ENCODE data around the gene ANGPTL8. TPM values are rescaled to one million over a fixed set of nuclear protein-coding genes. Genes with fewer than 3 reads are reported as not detected.

Gene ANGPTL8
- total and polyA plus RNA-seq, 2 experiments from 2014 or later = not detected

DNA sequence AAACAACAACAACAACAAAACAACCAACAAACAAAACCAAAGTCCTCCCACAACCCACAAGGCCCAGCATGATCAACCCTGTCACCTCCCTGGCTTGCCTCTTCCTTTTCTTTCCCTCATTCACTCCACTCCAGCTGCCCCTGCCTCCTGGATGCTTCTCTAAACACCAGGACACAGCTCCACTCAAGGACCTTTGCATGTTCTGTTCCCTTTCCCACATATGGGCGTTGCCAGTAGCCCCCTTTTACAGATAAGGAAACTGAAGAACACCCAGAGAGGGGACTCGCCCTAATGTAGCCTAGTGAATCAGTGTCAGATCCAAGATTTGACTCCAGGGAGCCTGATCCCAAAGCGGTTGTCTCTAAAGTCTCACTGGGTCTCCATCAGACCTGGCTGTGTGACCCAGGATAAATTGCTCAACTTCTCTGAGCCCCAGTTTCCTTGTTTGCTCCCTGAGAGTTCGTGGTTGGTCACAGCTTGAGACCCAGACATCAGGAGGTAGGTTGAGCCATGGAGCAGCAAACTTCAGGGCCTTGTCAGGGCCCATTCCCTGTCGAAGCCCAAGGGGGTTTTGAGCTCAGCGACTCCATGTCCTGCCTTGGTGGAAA, 25.9 kb downstream of the ANGPTL8 start:
- DNase-seq (ENCODE audit: low spot score) (no peak), ATAC-seq (no peak)
- H3K4me1 Mint-ChIP-seq = peaks cover 18% of the 10 kb centered on the region
- TF ChIP-seq, protein P1, sequence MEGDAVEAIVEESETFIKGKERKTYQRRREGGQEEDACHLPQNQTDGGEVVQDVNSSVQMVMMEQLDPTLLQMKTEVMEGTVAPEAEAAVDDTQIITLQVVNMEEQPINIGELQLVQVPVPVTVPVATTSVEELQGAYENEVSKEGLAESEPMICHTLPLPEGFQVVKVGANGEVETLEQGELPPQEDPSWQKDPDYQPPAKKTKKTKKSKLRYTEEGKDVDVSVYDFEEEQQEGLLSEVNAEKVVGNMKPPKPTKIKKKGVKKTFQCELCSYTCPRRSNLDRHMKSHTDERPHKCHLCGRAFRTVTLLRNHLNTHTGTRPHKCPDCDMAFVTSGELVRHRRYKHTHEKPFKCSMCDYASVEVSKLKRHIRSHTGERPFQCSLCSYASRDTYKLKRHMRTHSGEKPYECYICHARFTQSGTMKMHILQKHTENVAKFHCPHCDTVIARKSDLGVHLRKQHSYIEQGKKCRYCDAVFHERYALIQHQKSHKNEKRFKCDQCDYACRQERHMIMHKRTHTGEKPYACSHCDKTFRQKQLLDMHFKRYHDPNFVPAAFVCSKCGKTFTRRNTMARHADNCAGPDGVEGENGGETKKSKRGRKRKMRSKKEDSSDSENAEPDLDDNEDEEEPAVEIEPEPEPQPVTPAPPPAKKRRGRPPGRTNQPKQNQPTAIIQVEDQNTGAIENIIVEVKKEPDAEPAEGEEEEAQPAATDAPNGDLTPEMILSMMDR (conservative IDR thresholded peaks at IDR 0.05; ENCODE audit: low read depth in 2 of 2) = no peak
- no peak for TF ChIP-seq EZH2phosphoT487 (IDR thresholded peaks at IDR 0.05; ENCODE audit: unreplicated experiment)
- Histone ChIP-seq H3K27ac (ENCODE audit: low read depth) (no peak overlapping the region), H3K79me2 (replicated peaks; ENCODE audit: insufficient read depth) (peaks cover 4% of the 10 kb centered on the region; the same call in 1 of the 2 replicates), H3K4me3 (no peak overlapping the region), H3K36me3 (ENCODE audit: insufficient read depth) (no peaks in the 10 kb centered on the region), H4K20me1 (replicated peaks; ENCODE audit: insufficient read depth) (no peaks in the 10 kb centered on the region), H3K4me2 (no peak overlapping the region), H3F3A (replicated peaks; ENCODE audit: low read depth) (no peaks in the 10 kb centered on the region), H2AFZ (peak overlapping the region; percentile 88; the same call in 1 of the 2 replicates), H3K4me1 (ENCODE audit: insufficient read depth) (no peaks in the 10 kb centered on the region), H3K9me2 (ENCODE audit: insufficient read depth) (no peaks in the 10 kb centered on the region), H3K27me3 (ENCODE audit: insufficient read depth) (no peaks in the 10 kb centered on the region)
- peaks cover 19% of the 10 kb centered on the region for H3K27me3 Mint-ChIP-seq (ENCODE audit: insufficient read depth, low read depth, poor library complexity)
- H3K9me3 Mint-ChIP-seq = no peaks in the 10 kb centered on the region
- H3K36me3 Mint-ChIP-seq (ENCODE audit: low read depth) = peaks cover 3% of the 10 kb centered on the region; the same call in 1 of the 3 replicates
- no peak overlapping the region; the same call in 1 of the 2 replicates for H3K27ac Mint-ChIP-seq
- no peak overlapping the region; the same call in 2 of the 3 replicates for H3K4me3 Mint-ChIP-seq

- H3F3A ChIP-seq (replicated peaks; ENCODE audit: low read depth) = no peaks in the 10 kb centered on the region
- no peaks in the 10 kb centered on the region for H3K4me1 ChIP-seq (ENCODE audit: insufficient read depth)
- H3K4me2 ChIP-seq = no peak overlapping the region
- no peak overlapping the region for H3K27ac ChIP-seq (ENCODE audit: low read depth)
- H4K20me1 ChIP-seq (replicated peaks; ENCODE audit: insufficient read depth) = no peaks in the 10 kb centered on the region
- no peaks in the 10 kb centered on the region for H3K79me2 ChIP-seq (replicated peaks; ENCODE audit: insufficient read depth)
- no peaks in the 10 kb centered on the region for H3K9me2 ChIP-seq (ENCODE audit: insufficient read depth)
- no peaks in the 10 kb centered on the region for H3K27me3 ChIP-seq (ENCODE audit: insufficient read depth)
- Mint-ChIP-seq H3K4me1 (peaks cover 17% of the 10 kb centered on the region), H3K36me3 (ENCODE audit: low read depth) (peaks cover 2% of the 10 kb centered on the region; the same call in 1 of the 3 replicates), H3K9me3 (no peaks in the 10 kb centered on the region), H3K4me3 (no peak overlapping the region), H3K27me3 (ENCODE audit: insufficient read depth, low read depth, poor library complexity) (peaks cover 19% of the 10 kb centered on the region), H3K27ac (no peak overlapping the region)
- no peak for TF ChIP-seq EZH2phosphoT487 (IDR thresholded peaks at IDR 0.05; ENCODE audit: unreplicated experiment)
- TF ChIP-seq, protein P1 (conservative IDR thresholded peaks at IDR 0.05; ENCODE audit: low read depth in 2 of 2) = no peak
- H3K36me3 ChIP-seq (ENCODE audit: insufficient read depth) = no peaks in the 10 kb centered on the region
- ATAC-seq (no peak), DNase-seq (ENCODE audit: low spot score) (no peak)
- no peak overlapping the region for H3K4me3 ChIP-seq
- H2AFZ ChIP-seq = 0 out of 2 replicates have a peak overlapping the region, but pooled peaks have one; percentile 88
Measured at GRCh38 chr19:11265785-11266236, 26.4 kb downstream of the ANGPTL8 start.
